ENCODE data around the gene RSAD1. TPM values are rescaled to one million over a fixed set of nuclear protein-coding genes. Genes with fewer than 3 reads are reported as not detected.

The RSAD1 gene
- total and polyA plus RNA-seq, 2 donors (not counting 3 experiments of a cell fraction or from before 2014, with no cell fraction given), result 20.3 to 35.5 TPM

DNA sequence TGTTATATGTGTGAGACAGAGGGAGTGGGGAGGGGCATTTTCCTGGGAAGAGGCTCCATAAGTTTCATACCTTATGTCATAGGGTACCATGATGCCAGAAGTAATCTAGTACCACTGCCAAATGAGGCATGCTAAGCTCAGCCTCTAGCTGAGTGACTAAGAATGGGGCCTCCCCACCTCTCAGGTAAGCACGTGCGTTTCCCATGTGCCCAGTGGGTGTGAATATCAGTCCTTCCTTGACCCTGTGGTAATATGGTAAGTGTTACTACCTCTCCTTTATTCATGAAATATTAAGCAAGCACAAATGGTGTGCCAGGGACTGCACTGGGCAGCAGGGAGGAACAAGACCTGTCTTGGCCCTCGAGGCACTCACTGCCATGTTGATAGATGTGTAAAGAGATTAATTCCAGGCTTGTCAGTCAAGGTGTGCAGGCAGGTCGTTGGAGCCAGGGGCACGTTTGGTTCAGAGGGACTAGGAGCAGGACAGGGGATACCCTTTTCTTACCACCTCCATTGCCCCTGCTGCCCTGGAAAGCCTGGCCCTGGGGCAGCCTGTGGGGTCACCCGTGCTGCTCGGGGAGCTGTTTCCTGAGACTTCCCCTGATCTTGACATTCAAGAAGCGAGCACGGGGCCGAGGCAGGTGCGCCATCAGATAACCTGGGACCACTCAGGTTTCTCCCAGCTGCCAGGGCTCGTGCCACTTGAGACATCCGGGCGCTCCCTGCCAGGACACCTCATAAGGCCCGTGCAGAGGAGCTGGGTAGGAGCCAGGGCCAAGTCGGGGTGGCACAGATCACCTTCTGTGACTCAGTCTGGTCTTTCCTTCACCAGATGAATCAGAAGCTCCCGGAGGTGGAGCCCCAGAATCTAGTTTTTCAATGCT, 8.8 kb downstream of the RSAD1 start:
- TF ChIP-seq JUN (IDR thresholded peaks at IDR 0.05; ENCODE audit: borderline replicate concordance, insufficient read depth, insufficient read length, low read depth), result no peak
- TF ChIP-seq GATA2 (IDR thresholded peaks at IDR 0.05; ENCODE audit: insufficient read depth, insufficient read length, low read depth, low read length), result no peak
- TF ChIP-seq FOS (IDR thresholded peaks at IDR 0.05; ENCODE audit: borderline replicate concordance, insufficient read depth, low read length), result no peak
- TF ChIP-seq, protein P1, sequence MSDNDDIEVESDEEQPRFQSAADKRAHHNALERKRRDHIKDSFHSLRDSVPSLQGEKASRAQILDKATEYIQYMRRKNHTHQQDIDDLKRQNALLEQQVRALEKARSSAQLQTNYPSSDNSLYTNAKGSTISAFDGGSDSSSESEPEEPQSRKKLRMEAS (IDR thresholded peaks at IDR 0.05; ENCODE audit: insufficient read depth, insufficient read length), result no peak
- TF ChIP-seq, protein P2, sequence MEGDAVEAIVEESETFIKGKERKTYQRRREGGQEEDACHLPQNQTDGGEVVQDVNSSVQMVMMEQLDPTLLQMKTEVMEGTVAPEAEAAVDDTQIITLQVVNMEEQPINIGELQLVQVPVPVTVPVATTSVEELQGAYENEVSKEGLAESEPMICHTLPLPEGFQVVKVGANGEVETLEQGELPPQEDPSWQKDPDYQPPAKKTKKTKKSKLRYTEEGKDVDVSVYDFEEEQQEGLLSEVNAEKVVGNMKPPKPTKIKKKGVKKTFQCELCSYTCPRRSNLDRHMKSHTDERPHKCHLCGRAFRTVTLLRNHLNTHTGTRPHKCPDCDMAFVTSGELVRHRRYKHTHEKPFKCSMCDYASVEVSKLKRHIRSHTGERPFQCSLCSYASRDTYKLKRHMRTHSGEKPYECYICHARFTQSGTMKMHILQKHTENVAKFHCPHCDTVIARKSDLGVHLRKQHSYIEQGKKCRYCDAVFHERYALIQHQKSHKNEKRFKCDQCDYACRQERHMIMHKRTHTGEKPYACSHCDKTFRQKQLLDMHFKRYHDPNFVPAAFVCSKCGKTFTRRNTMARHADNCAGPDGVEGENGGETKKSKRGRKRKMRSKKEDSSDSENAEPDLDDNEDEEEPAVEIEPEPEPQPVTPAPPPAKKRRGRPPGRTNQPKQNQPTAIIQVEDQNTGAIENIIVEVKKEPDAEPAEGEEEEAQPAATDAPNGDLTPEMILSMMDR (IDR thresholded peaks at IDR 0.05; ENCODE audit: extremely low read depth in 1 of 2, insufficient read depth in 1 of 2, low read depth in 1 of 2, low read length in 2 of 2), result no peak
- TF ChIP-seq POLR2AphosphoS5 (IDR thresholded peaks at IDR 0.05; ENCODE audit: insufficient read depth, low read depth, low read length), result no peak
- no peak for TF ChIP-seq MYC (IDR thresholded peaks at IDR 0.05; ENCODE audit: low read depth, low read length)
- TF ChIP-seq POLR2A (IDR thresholded peaks at IDR 0.05; ENCODE audit: low read depth, low read length), result no peak
- Histone ChIP-seq H2AFZ (ENCODE audit: low read depth, low read length) (no peak overlapping the region), H3K27ac (ENCODE audit: insufficient read depth, low read depth, low read length) (no peak overlapping the region), H3K4me2 (ENCODE audit: insufficient read depth, low read length) (no peak overlapping the region), H3K36me3 (ENCODE audit: control insufficient read depth in 2 of 2, extremely low read depth in 1 of 2, insufficient read depth in 2 of 2, low read length in 2 of 2) (peaks cover 0 to 10% of the 10 kb centered on the region in 2 experiments), H3K9me3 (replicated peaks; ENCODE audit: control insufficient read depth, insufficient read depth, low read length) (no peaks in the 10 kb centered on the region), H3K9ac (replicated peaks; ENCODE audit: extremely low read depth, insufficient read depth, low read length) (no peak overlapping the region), H4K20me1 (replicated peaks; ENCODE audit: control insufficient read depth, extremely low read depth, insufficient read depth, low read length) (no peaks in the 10 kb centered on the region), H3K4me3 (replicated peaks in 1 of 3; ENCODE audit: insufficient read depth in 1 of 3, low read depth in 1 of 3, low read length in 3 of 3) (no peak overlapping the region), H3K27me3 (ENCODE audit: control insufficient read depth in 2 of 2, insufficient read depth in 2 of 2, low read length in 2 of 2) (no peaks in the 10 kb centered on the region), H3K79me2 (ENCODE audit: control insufficient read depth, insufficient read depth, low read length) (no peaks in the 10 kb centered on the region), H3K9me1 (replicated peaks; ENCODE audit: control insufficient read depth, extremely low read depth, insufficient read depth, low read length) (no peaks in the 10 kb centered on the region), H3K4me1 (ENCODE audit: control insufficient read depth, extremely low read depth, insufficient read depth, low read length) (peaks cover 3% of the 10 kb centered on the region)
- dilution Hi-C loops (cut with MboI; ENCODE audit: extremely low pct_ligation_motif_present, low sequenced_read_pairs), result no loop called here
- intact Hi-C loops (cut with micrococcal nuclease), result no loop called here
- CTCF ChIA-PET, result interaction anchor here (1.1 to 1.4 kb wide), 4 partner anchors 14 to 63 kb away, joined by 3 to 6 read pairs (median 3); no protein-coding TSS in a partner anchor
- no TSS peak for BruUV-seq (replicated peaks)
- DNase-seq (ENCODE audit: low read depth, low spot score) (no peak), FAIRE-seq (no peak)
- POLR2A ChIA-PET, result no interaction called here
